AG04449 (cell line): Measurements from ENCODE around the gene ITGA5.

ENCODE experiments used
- CTCF ChIA-PET: fragments of 350-600 bp; formaldehyde crosslinking; extraction: SDS; loops from one replicate; lab custom pipeline; 2021; ENCODE audit warnings: antibody characterized with exemption; lab: Yijun Ruan, JAX
- POLR2A ChIA-PET: fragments of 400-600, 350-600 bp; formaldehyde crosslinking; extraction: SDS; loops from one replicate; lab custom pipeline; 2020; ENCODE audit warnings: antibody characterized with exemption, inconsistent platforms; lab: Yijun Ruan, JAX
- DNase-seq: peaks from one replicate; pipeline ENCODE4 v3.0.0-alpha.2; 2010; ENCODE audit warnings: low read depth, low spot score
- H3K4me3 ChIP-seq: 2 replicates; pipeline ENCODE4 v1.5.1; 2011; ENCODE audit warnings: low read depth, mild to moderate bottlenecking, control low read depth, low read length
- CTCF ChIP-seq: IDR thresholded peaks from one replicate; pipeline ENCODE4 v1.5.1; 2011; ENCODE audit warnings: mild to moderate bottlenecking, moderate library complexity, low read length, control low read depth, inconsistent platforms; ENCODE audit not compliant: insufficient read depth; ENCODE audit errors: missing control alignments

Gene ITGA5

GRCh38 chr12:54351341-54351740, 67.7 kb downstream of the ITGA5 start:
- POLR2A ChIA-PET, result interaction anchor here (1.2 kb wide), 1 partner anchor 10 kb away, joined by 5 read pairs; no protein-coding TSS in a partner anchor
- CTCF ChIA-PET, result interaction anchor here (0.8 to 6.1 kb wide), 12 partner anchors 9 to 137 kb away, joined by 3 to 64 read pairs (median 6); partner anchors contain the start of gene COPZ1

GRCh38 chr12:54350743-54351142, 68.3 kb downstream of the ITGA5 start:
- ChIA-PET CTCF (interaction anchor here (0.9 to 6.1 kb wide), 10 partner anchors 9 to 137 kb away, joined by 3 to 64 read pairs (median 4); no protein-coding TSS in a partner anchor), POLR2A (interaction anchor here (1.2 kb wide), 1 partner anchor 9 kb away, joined by 5 read pairs; no protein-coding TSS in a partner anchor)
- no peak for DNase-seq
- no peak overlapping the region for H3K4me3 ChIP-seq
- TF ChIP-seq CTCF, result no peak

More at GRCh38 chr12:54351341-54351740, 67.7 kb downstream of the ITGA5 start:
- DNase-seq, result no peak
- no peak for TF ChIP-seq CTCF
- H3K4me3 ChIP-seq, result no peak overlapping the region

GRCh38 chr12:54349679-54350078, 69.4 kb downstream of the ITGA5 start:
- no peak overlapping the region for H3K4me3 ChIP-seq
- DNase-seq, result no peak
- ChIA-PET POLR2A (no interaction called here), CTCF (interaction anchor here (0.6 to 6.1 kb wide), 9 partner anchors 8 to 130 kb away, joined by 3 to 64 read pairs (median 6); partner anchors contain the start of gene COPZ1)
- TF ChIP-seq CTCF, result no peak

GRCh38 chr12:54349036-54349435, 70.0 kb downstream of the ITGA5 start:
- CTCF ChIA-PET, result interaction anchor here (0.6 to 6.1 kb wide), 7 partner anchors 11 to 129 kb away, joined by 3 to 64 read pairs (median 7); partner anchors contain the start of gene COPZ1

More at GRCh38 chr12:54349036-54349435, 70.0 kb downstream of the ITGA5 start:
- no peak for TF ChIP-seq CTCF
- no peak for DNase-seq
- POLR2A ChIA-PET, result no interaction called here
- no peak overlapping the region for H3K4me3 ChIP-seq
